HepG2 (cell line): ENCODE measurements around the gene ZNF524. TPM values are rescaled to one million over a fixed set of nuclear protein-coding genes. Genes with fewer than 3 reads are reported as not detected.
A peak's percentile ranks its signal among the peaks of the same experiment; 100 is the strongest.

Source experiments
- ARID4A ChIP-seq: sonication (generic); formaldehyde crosslinking; IDR thresholded peaks from 2 replicates; pipeline ENCODE4 v1.5.0; 2020; ENCODE audit warnings: mild to moderate bottlenecking, missing genetic modification reagents, borderline replicate concordance
- CAMTA2 ChIP-seq: sonication (generic); formaldehyde crosslinking; IDR thresholded peaks from 2 replicates; pipeline ENCODE4 v1.4.0; 2020; ENCODE audit warnings: mild to moderate bottlenecking, missing genetic modification reagents, borderline replicate concordance
- E2F1 ChIP-seq: sonication (generic); formaldehyde crosslinking; IDR thresholded peaks from 2 replicates; pipeline ENCODE4 v1.5.0; 2020; ENCODE audit warnings: missing genetic modification reagents
- EEA1 ChIP-seq: sonication (generic); formaldehyde crosslinking; IDR thresholded peaks from 2 replicates; pipeline ENCODE4 v1.5.1; 2020; ENCODE audit warnings: mild to moderate bottlenecking, missing genetic modification reagents, borderline replicate concordance
- HHEX ChIP-seq: IDR thresholded peaks from 2 replicates; pipeline ENCODE4 v1.6.1; 2016; ENCODE audit warnings: control low read depth
- HNRNPL ChIP-seq: fragments of 200-400 bp; formaldehyde crosslinking; IDR thresholded peaks from 2 replicates; pipeline ENCODE4 v1.6.1; 2017; ENCODE audit warnings: mild to moderate bottlenecking, low read depth, low read length
- KLF16 ChIP-seq, 2 experiments: sonication (generic) in 1 of 2; formaldehyde crosslinking in 1 of 2; IDR thresholded peaks; 2 replicates each; pipeline versions ENCODE4 v1.6.1 to v1.8.0; 2016 to 2023; ENCODE audit warnings: missing genetic modification reagents in 2 of 2, missing compliant biosample characterization in 1 of 2
- NBN ChIP-seq: fragments of 450-650 bp; conservative IDR thresholded peaks from 2 replicates; pipeline ENCODE4 v1.6.1; 2017
- NFRKB ChIP-seq: fragments of 450-650 bp; IDR thresholded peaks from 2 replicates; pipeline ENCODE4 v1.6.1; 2017
- PITX1 ChIP-seq: sonication (generic); formaldehyde crosslinking; IDR thresholded peaks from 2 replicates; pipeline ENCODE4 v1.5.1; 2020; ENCODE audit warnings: mild to moderate bottlenecking, missing genetic modification reagents
- PLRG1 ChIP-seq: fragments of 450-650 bp; conservative IDR thresholded peaks from 2 replicates; pipeline ENCODE4 v1.6.1; 2016
- RAD51 ChIP-seq: fragments of 450-650 bp; IDR thresholded peaks from 2 replicates; pipeline ENCODE4 v1.6.1; 2016; ENCODE audit warnings: borderline replicate concordance
- SP5 ChIP-seq: IDR thresholded peaks from 2 replicates; pipeline ENCODE4 v1.6.1; 2016; ENCODE audit warnings: low read depth, borderline replicate concordance
- THAP7 ChIP-seq: sonication (generic); formaldehyde crosslinking; IDR thresholded peaks from 2 replicates; pipeline ENCODE4 v1.8.1; 2023; ENCODE audit warnings: mild to moderate bottlenecking, missing genetic modification reagents
- ZBTB21 ChIP-seq: sonication (generic); formaldehyde crosslinking; IDR thresholded peaks from 2 replicates; pipeline ENCODE4 v1.4.0; 2020; ENCODE audit warnings: missing genetic modification reagents
- ZBTB33 ChIP-seq: sonication (generic); formaldehyde crosslinking; IDR thresholded peaks from 2 replicates; pipeline ENCODE4 v1.4.0; 2020; ENCODE audit warnings: missing genetic modification reagents
- ZNF205 ChIP-seq: IDR thresholded peaks from 2 replicates; pipeline ENCODE4 v1.6.1; 2018; ENCODE audit warnings: missing biosample characterization, missing genetic modification reagents
- ZNF674 ChIP-seq: sonication (generic); formaldehyde crosslinking; IDR thresholded peaks from 2 replicates; pipeline ENCODE4 v1.5.0; 2020; ENCODE audit warnings: low read depth, mild to moderate bottlenecking, missing genetic modification reagents
- ZNF678 ChIP-seq: sonication (generic); formaldehyde crosslinking; IDR thresholded peaks from 2 replicates; pipeline ENCODE4 v1.4.0; 2020; ENCODE audit warnings: mild to moderate bottlenecking, missing genetic modification reagents
- ZNF850 ChIP-seq: sonication (generic); formaldehyde crosslinking; conservative IDR thresholded peaks from 2 replicates; pipeline ENCODE4 v1.9.0; 2021; ENCODE audit warnings: mild to moderate bottlenecking, missing genetic modification reagents
- ZUFSP ChIP-seq: sonication (generic); formaldehyde crosslinking; IDR thresholded peaks from 2 replicates; pipeline ENCODE4 v1.9.0; 2021; ENCODE audit warnings: missing genetic modification reagents, mild to moderate bottlenecking, borderline replicate concordance
- polyA plus RNA-seq, 8 experiments: library from polyadenylated mRNA; depleted of rRNA in 3 of 8; stranded (reverse) in 7 of 8; unstranded in 1 of 8; fragments of >200 nt; fragmentation: Illumina TruSeq in 4 of 8; extraction: Trizol in 4 of 8; gene quantifications; 2 replicates each; pipeline versions ENCODE4 v1.2.1 to v1.2.3, GENCODE V29; 2011 to 2016; ENCODE audit warnings: low read depth in 4 of 8, missing spikeins in 1 of 8, mixed read lengths in 1 of 8; ENCODE audit not compliant: insufficient read depth in 1 of 8
- total RNA-seq, 5 experiments: library from RNA; depleted of rRNA; stranded (reverse); fragments of >200 nt; fragmentation: Illumina TruSeq; extraction: Trizol; gene quantifications; 2 replicates each; pipeline ENCODE4 v1.2.3, GENCODE V29; 2016; ENCODE audit warnings: low read depth in 1 of 5

ZNF524 gene
- total and polyA plus RNA-seq, 2 of the 13 experiments (the other 11 are each of a cell fraction or from before 2014, with no cell fraction given), result 3.2 to 4.6 TPM

- TF ChIP-seq HHEX (CRISPR knock-in tag) (no peak), CAMTA2 (no peak), PITX1 (CRISPR knock-in tag) (no peak), RAD51 (no peak), ZNF678 (CRISPR knock-in tag) (no peak), ZNF850 (CRISPR knock-in tag) (no peak), SP5 (CRISPR knock-in tag) (no peak), ZNF674 (CRISPR knock-in tag) (no peak), ZBTB21 (no peak), HNRNPL (no peak), NFRKB (no peak), EEA1 (peak; percentile 82; the same call in 1 of the 2 replicates), ZNF205 (CRISPR knock-in tag) (no peak), THAP7 (CRISPR knock-in tag) (no peak), ZBTB33 (CRISPR knock-in tag) (no peak), NBN (no peak), PLRG1 (no peak), KLF16 (CRISPR knock-in tag; IDR thresholded peaks at IDR 0.05) (peak in 1 of 2 experiments; percentile 32; a peak in 1 of 4 replicates), ARID4A (CRISPR knock-in tag) (peak; percentile 17; the same call in 1 of the 2 replicates), ZUFSP (CRISPR knock-in tag) (no peak), E2F1 (CRISPR knock-in tag) (no peak)
Measured at GRCh38 chr19:55581145-55581822, 18.8 kb upstream of the ZNF524 start (continued).
